Bronchial epithelial cell (primary cell): ENCODE measurements around the gene USP17L18. TPM values are rescaled to one million over a fixed set of nuclear protein-coding genes. Genes with fewer than 3 reads are reported as not detected.
"Not testable (repeated sequence)": the region's sequence is repeated elsewhere in the genome, so short reads cannot be mapped to it uniquely, and the experiment has no call there.

Experiments
- DNase-seq: peaks from one replicate; pipeline ENCODE4 v3.0.0-alpha.2; 2010; ENCODE audit warnings: low read depth
- FAIRE-seq: peaks from 2 replicates; lab custom pipeline; 2011; peaks lifted over from hg19 to GRCh38; lab: Jason Lieb, UNC
- H3K27me3 ChIP-seq: 2 replicates; pipeline ENCODE4 v1.5.1; 2011; ENCODE audit warnings: low read length; ENCODE audit not compliant: control insufficient read depth, insufficient read depth
- H3K36me3 ChIP-seq: 2 replicates; pipeline ENCODE4 v1.5.1; 2011; ENCODE audit warnings: low read length; ENCODE audit not compliant: control insufficient read depth, insufficient read depth
- H3K4me3 ChIP-seq: 2 replicates; pipeline ENCODE4 v1.5.1; 2011; ENCODE audit warnings: mild to moderate bottlenecking, low read depth, low read length, control low read depth
- total RNA-seq: library from RNA; depleted of rRNA; stranded (reverse); fragments of >200 nt; gene quantifications from 2 replicates; pipeline ENCODE4 v1.2.1, GENCODE V29; 2014

USP17L18 gene
- total RNA-seq, 1 donor from 2014 or later, result not detected

DNA sequence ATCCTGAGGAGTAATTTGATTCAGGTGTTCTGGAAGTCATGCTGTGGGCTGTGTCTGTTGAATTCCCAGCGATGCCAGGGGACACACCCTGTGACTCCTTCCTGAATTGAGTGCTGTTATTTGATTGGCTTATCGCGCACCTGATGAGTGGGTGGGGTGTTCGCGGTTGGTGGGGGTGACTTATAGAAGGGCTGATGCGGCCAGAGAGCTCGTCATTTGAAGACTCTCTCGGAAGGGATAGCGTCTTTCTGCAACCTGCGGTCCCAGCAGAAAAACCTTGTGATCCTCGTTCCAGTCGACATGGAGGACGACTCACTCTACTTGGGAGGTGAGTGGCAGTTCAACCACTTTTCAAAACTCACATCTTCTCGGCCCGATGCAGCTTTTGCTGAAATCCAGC is 18.9 kb downstream of the USP17L18 start, which contains the start of gene USP17L22:
USP17L22 (plus strand) TSS at position 301 of the 400 bp plus-strand sequence; CDS start at position 301, 0 bp downstream.
- H3K27me3 ChIP-seq, DNase-seq, H3K36me3 ChIP-seq, H3K4me3 ChIP-seq, FAIRE-seq: not testable (repeated sequence)

DNA sequence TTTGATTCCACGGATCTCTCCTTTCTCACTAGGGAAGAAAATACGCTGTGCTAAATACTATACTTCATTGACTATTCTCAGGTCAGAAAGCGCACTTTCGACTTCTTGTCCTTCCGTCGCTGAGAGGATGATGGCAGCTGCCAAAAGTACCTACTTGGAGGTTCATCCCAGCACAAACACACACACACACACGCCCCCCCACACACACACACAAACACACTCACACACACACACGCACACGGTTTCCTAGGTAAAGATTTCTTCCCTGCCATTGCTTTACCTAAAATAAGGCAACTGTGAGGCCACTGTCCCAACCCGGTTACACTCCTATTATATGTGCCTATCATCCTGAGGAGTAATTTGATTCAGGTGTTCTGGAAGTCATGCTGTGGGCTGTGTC is 23.3 kb downstream of the USP17L18 start:
- not testable (repeated sequence) for H3K27me3 ChIP-seq, DNase-seq, H3K4me3 ChIP-seq, H3K36me3 ChIP-seq, FAIRE-seq

Other genes starting within 250 kb of the USP17L18 start
- not detected in 2 replicates for gene FAM90A26, start 78.2 kb upstream of the USP17L18 start, total RNA-seq
- not detected in 2 replicates for gene USP17L10, start 38.0 kb upstream of the USP17L18 start, total RNA-seq
- not detected in 2 replicates for gene USP17L11, start 33.2 kb upstream of the USP17L18 start, total RNA-seq
- not detected in 2 replicates for gene USP17L12, start 28.5 kb upstream of the USP17L18 start, total RNA-seq
- gene USP17L13, start 23.7 kb upstream of the USP17L18 start, total RNA-seq, result not detected in 2 replicates
- gene USP17L15, start 14.2 kb upstream of the USP17L18 start, total RNA-seq, result not detected in 2 replicates
- not detected in 2 replicates for gene USP17L17, start 4.8 kb upstream of the USP17L18 start, total RNA-seq
- gene USP17L19, start 4.7 kb downstream of the USP17L18 start, total RNA-seq, result not detected in 2 replicates
- not detected in 2 replicates for gene USP17L20, start 9.5 kb downstream of the USP17L18 start, total RNA-seq
- not detected in 2 replicates for gene USP17L21, start 14.2 kb downstream of the USP17L18 start, total RNA-seq
- not detected in 2 replicates for gene USP17L22, start 19.0 kb downstream of the USP17L18 start, total RNA-seq
- gene USP17L24, start 76.5 kb downstream of the USP17L18 start, total RNA-seq, result not detected in 2 replicates
- not detected in 2 replicates for gene USP17L25, start 81.3 kb downstream of the USP17L18 start, total RNA-seq
- gene USP17L26, start 86.0 kb downstream of the USP17L18 start, total RNA-seq, result not detected in 2 replicates
- gene USP17L5, start 90.8 kb downstream of the USP17L18 start, total RNA-seq, result not detected in 2 replicates
- gene USP17L27, start 95.5 kb downstream of the USP17L18 start, total RNA-seq, result not detected in 2 replicates
- gene USP17L28, start 100.3 kb downstream of the USP17L18 start, total RNA-seq, result not detected in 2 replicates
- gene USP17L29, start 105.0 kb downstream of the USP17L18 start, total RNA-seq, result not detected in 2 replicates
- gene USP17L30, start 114.5 kb downstream of the USP17L18 start, total RNA-seq, result not detected in 2 replicates
- gene DEFB131A, start 195.8 kb downstream of the USP17L18 start, total RNA-seq, result not detected in 2 replicates